Inflammatory macrophage treated with lipopolysaccharide for 1 hour (primary cell): ENCODE results near the gene RAD9A.
A peak's percentile ranks its signal among the peaks of the same experiment; 100 is the strongest.

ENCODE experiments used
- DNase-seq, 2 donors: peaks; one replicate each; pipeline ENCODE4 v3.0.0-alpha.2; 2020 to 2022

Gene RAD9A

GRCh38 chr11:67391304-67392182, at the start of gene RAD9A:
TSS of gene RAD9A (plus strand) at chr11:67391986. CDS start at chr11:67392045, 59 bp downstream.
- peak; percentile 76 to 86 for DNase-seq

DNA sequence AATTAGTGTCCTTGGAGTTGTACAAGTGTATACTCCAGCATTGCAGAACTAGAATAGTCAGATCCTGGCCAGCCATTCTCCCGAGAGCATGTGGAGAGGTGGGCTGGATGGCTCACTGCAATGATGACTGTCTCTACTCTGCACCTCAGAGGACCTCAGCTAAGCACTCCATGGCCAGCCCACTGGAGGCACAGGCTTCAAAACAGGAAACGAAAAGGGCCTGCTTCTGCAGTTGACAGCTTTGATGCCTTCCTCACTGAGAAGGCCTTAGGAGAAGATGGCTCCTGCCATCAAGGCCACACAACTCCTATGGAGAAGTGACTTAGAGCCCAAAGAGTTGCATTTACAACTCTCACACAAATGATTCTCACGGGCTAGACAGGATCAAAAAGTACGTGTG, 47.5 kb upstream of the RAD9A start:
- DNase-seq, result no peak

DNA sequence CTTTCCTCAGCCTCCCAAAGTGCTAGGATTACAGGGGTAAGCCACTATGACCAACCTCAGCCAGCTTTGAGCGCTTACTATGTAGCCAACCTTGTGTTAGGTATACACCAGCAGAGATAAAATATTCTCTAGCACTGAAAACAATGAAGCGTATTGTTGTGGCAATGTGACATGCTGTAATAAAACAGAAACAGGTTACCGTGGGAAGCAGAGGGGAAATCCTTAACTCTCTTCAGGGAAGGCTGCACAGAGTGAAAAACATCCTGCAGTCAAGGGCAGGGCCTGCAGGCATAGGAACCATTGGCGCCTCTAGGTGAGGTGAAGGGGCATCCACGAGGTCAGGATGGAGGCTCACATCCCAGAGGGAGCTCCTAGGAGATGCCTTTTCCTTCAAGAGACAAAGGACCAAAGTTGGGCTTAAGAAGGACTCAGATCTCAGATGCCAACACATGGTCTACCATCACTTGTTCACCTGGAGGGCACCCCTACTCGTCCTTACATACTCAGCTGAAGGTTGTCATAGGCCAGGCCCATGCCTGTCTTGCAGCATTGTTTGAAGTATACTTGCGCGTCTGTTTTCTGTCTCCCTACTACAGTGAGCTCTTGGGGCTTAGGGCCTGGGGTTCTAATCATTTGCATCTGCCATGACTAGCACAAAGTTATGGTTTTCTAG, 46.4 kb upstream of the RAD9A start:
- no peak for DNase-seq

- DNase-seq, result peak; percentile 24 to 58
Observed at GRCh38 chr11:67345920-67346819, 45.6 kb upstream of the RAD9A start.

GRCh38 chr11:67347964-67348749, 43.6 kb upstream of the RAD9A start:
- no peak for DNase-seq

DNA sequence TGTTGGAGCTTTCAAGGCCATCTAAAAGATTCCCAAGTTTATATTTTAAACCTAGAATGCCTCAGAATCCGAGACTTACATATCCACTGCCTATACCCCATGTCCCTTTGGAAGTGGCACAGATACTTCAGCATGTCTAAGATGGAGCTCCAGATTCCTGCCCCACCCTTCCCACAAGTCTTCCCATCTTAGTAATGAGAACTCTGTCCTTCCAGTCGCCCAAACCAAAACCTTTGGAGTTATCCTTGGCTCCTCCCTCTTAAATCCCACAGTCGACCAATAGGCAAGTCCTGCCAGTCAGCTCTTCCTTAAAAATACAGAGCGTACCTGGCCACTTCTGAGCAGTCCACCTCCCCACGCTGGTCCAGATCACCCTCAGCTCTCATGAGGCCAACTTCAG, 42.8 kb upstream of the RAD9A start:
- DNase-seq, result no peak

- no peak for DNase-seq
Observed at GRCh38 chr11:67349457-67349856, 42.3 kb upstream of the RAD9A start.

GRCh38 chr11:67349928-67350465, 41.8 kb upstream of the RAD9A start:
- no peak for DNase-seq

- peak; percentile 57 to 88 for DNase-seq
Observed at GRCh38 chr11:67351275-67352005, 40.3 kb upstream of the RAD9A start.

- peak; percentile 37 to 52 for DNase-seq
Observed at GRCh38 chr11:67352546-67353316, 39.1 kb upstream of the RAD9A start.

- DNase-seq, result peak; percentile 97 to 98
Observed at GRCh38 chr11:67353317-67354074, 38.3 kb upstream of the RAD9A start, which contains the start of gene POLD4. TSS of gene POLD4 (minus strand) at chr11:67353546. CDS start at chr11:67353399, 147 bp downstream.

GRCh38 chr11:67354075-67355022, 37.4 kb upstream of the RAD9A start:
- DNase-seq, result peak; percentile 74 to 90

GRCh38 chr11:67355023-67355793, 36.6 kb upstream of the RAD9A start:
- no peak for DNase-seq

DNA sequence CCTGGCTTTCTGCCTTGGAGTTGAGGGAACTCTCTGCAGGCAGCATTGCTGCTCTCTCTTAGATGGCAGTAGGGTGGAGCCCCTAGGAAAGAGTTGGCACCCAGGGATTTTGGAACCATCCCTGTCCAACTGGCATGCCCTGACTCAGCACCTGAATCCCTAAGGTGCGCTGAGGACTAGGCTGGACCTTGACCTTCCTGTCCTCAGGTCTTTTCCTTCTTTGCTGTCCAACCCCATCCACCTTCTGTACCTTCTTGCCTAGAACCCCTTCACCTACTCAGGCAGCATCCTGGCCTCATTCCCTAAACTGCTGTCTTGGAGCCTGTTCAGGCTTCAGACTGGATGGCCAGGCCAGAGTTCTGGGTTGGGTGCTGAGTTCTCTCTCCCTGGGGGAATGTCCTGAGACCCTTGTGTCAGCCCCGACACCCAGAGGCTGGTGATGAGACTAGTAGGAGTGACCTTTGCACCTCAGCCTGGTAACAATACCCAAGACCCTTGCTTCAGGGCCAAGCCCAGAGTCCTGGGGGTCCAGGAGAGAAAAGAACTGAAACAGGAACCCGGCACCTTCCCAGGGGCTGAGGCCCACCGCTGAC, 35.9 kb upstream of the RAD9A start:
- DNase-seq, result no peak

- DNase-seq, result no peak
Observed at GRCh38 chr11:67356387-67356863, 35.4 kb upstream of the RAD9A start.

DNA sequence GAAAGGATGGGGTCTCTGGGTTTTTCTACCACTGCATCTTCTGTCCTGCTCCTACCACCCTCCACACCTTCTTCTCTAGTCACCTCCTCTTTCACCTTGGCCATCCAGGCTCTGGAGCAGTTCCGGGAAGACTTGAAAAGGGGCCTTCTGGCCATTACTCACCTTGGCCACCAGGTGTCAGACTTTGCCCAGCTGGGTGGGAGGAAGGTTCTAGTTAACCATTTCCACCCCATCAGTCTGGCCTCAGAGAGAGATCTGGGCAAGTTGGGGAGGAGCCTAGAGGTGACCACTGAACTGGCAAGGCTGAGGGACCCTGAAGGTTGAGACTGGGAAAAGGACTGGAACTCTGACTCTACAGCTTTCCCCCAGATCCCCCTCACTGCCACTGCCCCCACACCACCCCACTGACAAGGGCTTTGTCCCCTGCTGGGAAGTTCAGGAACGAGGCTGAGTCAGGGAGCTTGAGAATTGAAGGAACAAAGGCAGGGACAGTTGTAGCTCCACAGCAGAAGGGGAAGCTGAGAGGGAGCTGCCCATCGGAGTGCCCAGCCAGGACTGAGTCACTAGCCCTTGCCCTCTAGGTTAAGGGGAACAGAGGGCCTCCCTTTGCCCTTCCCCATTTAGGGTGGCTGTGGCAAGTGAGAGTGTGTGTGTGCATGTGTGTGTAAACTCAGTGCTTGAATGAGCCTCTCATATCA, 34.8 kb upstream of the RAD9A start:
- DNase-seq, result peak; percentile 92 to 94
